Peyer's patch (tissue), 4 donors: ENCODE data around the gene DSN1. TPM values are rescaled to one million over a fixed set of nuclear protein-coding genes. Genes with fewer than 3 reads are reported as not detected.

Experiments used
- DNase-seq, 3 donors: peaks; one replicate each; pipeline ENCODE4 v3.0.0-alpha.2; 2017 to 2019
- H3K27ac ChIP-seq, 4 donors: fragments of 200-600 bp; sonication (generic); one replicate each; pipeline ENCODE4 v1.5.1; 2016 to 2019
- H3K27me3 ChIP-seq, 2 donors: fragments of 200-600 bp; sonication (generic); one replicate each; pipeline ENCODE4 v1.5.1; 2019
- H3K36me3 ChIP-seq, 3 donors: fragments of 200-600 bp; sonication (generic); one replicate each; pipeline ENCODE4 v1.5.1; 2016 to 2019
- H3K4me1 ChIP-seq, 4 donors: fragments of 200-600 bp; sonication (generic); one replicate each; pipeline ENCODE4 v1.5.1; 2016 to 2019
- H3K4me3 ChIP-seq, 4 donors: fragments of 200-600 bp; sonication (generic); 1 replicate in 3 of 4; 2 replicates in 1 of 4; pipeline ENCODE4 v1.5.1; 2016 to 2019; ENCODE audit warnings: mild to moderate bottlenecking in 1 of 4
- H3K9me3 ChIP-seq, 4 donors: fragments of 200-600 bp; sonication (generic); one replicate each; pipeline ENCODE4 v1.5.1; 2016 to 2019; ENCODE audit warnings: mild to moderate bottlenecking in 1 of 4
- POLR2A ChIP-seq, 2 donors: fragments of 450-650 bp; IDR thresholded peaks; one replicate each; pipeline ENCODE4 v1.5.1; 2017; ENCODE audit warnings: antibody characterized with exemption in 2 of 2, mild to moderate bottlenecking in 2 of 2, moderate library complexity in 2 of 2
- total RNA-seq, 4 donors: library from RNA; depleted of rRNA; stranded (reverse); fragments of >200 nt; gene quantifications; one replicate each; pipeline ENCODE4 v1.1.0, GENCODE V29; 2016
- TF ChIP-seq, protein P1 (sequence below), 6 experiments: fragments of 450-650 bp in 4 of 6; fragments of 200-600 bp in 2 of 6; sonication (generic) in 1 of 6; IDR thresholded peaks; one replicate each; pipeline ENCODE4 v1.5.1; 2017 to 2019; ENCODE audit warnings: antibody characterized with exemption in 6 of 6, mild to moderate bottlenecking in 3 of 6, moderate library complexity in 1 of 6

Gene DSN1
- total RNA-seq, 4 donors from 2014 or later: 7.5 to 26.4 (median 13.3) TPM

DNA sequence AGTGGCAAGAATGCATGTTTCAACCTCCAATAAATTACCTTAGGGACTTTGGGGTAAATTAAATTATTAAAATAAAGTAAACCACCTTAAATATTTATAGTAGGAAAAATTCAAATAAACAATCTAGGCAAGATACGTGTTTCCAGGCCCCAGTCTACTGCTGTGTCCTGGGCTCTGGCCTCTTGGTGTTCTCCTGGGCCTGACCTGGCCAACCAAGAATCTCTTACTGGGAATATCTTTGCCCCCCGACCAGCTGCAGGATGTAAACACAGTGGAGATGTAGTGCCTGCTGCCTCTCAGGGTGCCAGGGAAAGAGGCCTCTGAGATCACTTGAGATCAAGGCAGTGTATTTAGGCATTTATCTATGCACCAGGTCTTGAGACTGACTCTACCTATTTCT, 11.7 kb upstream of the DSN1 start:
- Histone ChIP-seq H3K27me3 (no peaks in the 10 kb centered on the region), H3K9me3 (no peaks in the 10 kb centered on the region), H3K27ac (no peak overlapping the region), H3K36me3 (peaks cover 0 to 14% (median 0%) of the 10 kb centered on the region in 3 donors), H3K4me1 (no peaks in the 10 kb centered on the region), H3K4me3 (no peak overlapping the region)
- no peak for DNase-seq
- TF ChIP-seq POLR2A (IDR thresholded peaks at IDR 0.05): no peak
- TF ChIP-seq, protein P1, sequence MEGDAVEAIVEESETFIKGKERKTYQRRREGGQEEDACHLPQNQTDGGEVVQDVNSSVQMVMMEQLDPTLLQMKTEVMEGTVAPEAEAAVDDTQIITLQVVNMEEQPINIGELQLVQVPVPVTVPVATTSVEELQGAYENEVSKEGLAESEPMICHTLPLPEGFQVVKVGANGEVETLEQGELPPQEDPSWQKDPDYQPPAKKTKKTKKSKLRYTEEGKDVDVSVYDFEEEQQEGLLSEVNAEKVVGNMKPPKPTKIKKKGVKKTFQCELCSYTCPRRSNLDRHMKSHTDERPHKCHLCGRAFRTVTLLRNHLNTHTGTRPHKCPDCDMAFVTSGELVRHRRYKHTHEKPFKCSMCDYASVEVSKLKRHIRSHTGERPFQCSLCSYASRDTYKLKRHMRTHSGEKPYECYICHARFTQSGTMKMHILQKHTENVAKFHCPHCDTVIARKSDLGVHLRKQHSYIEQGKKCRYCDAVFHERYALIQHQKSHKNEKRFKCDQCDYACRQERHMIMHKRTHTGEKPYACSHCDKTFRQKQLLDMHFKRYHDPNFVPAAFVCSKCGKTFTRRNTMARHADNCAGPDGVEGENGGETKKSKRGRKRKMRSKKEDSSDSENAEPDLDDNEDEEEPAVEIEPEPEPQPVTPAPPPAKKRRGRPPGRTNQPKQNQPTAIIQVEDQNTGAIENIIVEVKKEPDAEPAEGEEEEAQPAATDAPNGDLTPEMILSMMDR (IDR thresholded peaks at IDR 0.05): no peak

DNA sequence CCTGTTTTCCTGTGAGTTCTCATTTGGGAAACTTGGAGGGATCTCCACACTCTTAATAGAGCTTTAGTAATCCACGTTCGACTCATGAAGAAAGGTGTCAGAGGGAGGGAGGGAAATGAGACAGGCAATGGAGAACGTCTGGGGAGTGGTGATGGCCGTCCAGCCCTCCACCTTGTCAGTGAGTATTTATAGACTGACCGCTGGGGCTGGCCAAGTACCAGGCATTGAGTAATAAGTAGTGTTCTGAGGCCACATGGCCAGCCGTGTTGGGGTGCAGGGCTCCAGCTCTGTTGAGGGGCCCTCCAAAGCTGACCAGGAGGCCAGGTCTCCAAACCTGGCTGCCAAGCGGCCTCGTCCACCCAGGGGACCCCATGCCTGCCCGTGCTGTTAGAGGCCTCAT, 11.3 kb upstream of the DSN1 start:
- DNase-seq: no peak
- H3K9me3 ChIP-seq: no peaks in the 10 kb centered on the region
- no peak overlapping the region for H3K4me3 ChIP-seq
- H3K4me1 ChIP-seq: no peaks in the 10 kb centered on the region
- no peak overlapping the region for H3K27ac ChIP-seq
- no peaks in the 10 kb centered on the region for H3K27me3 ChIP-seq
- H3K36me3 ChIP-seq: peaks cover 0 to 14% (median 0%) of the 10 kb centered on the region in 3 donors
- TF ChIP-seq, protein P1 (IDR thresholded peaks at IDR 0.05): no peak
- TF ChIP-seq POLR2A (IDR thresholded peaks at IDR 0.05): no peak

DNA sequence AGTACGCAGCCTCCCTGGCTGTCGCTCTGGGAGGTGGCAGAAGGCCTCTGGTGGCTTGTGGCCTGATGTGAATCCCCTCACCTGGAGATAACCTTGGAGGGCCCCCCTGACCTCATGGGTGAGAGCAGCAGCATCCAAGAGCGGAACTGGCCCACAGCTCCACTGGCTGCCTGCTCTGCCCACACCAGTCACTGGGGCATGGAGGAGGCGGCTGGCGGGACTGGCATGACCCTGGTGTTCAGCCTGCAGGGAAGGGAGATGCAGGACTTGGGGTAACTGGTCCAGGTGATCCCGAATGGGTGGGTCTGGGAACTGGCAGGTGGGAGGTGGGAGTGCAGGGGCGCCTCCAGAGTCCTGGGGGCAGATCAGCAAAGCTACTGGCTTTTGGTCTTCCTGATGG, 10.6 kb upstream of the DSN1 start:
- no peaks in the 10 kb centered on the region for H3K9me3 ChIP-seq
- H3K27ac ChIP-seq: no peak overlapping the region
- H3K4me1 ChIP-seq: no peaks in the 10 kb centered on the region
- DNase-seq: no peak
- no peak for TF ChIP-seq POLR2A (IDR thresholded peaks at IDR 0.05)
- TF ChIP-seq, protein P1 (IDR thresholded peaks at IDR 0.05): no peak
- H3K27me3 ChIP-seq: no peaks in the 10 kb centered on the region
- peaks cover 0 to 14% (median 0%) of the 10 kb centered on the region in 3 donors for H3K36me3 ChIP-seq
- H3K4me3 ChIP-seq: no peak overlapping the region

DNA sequence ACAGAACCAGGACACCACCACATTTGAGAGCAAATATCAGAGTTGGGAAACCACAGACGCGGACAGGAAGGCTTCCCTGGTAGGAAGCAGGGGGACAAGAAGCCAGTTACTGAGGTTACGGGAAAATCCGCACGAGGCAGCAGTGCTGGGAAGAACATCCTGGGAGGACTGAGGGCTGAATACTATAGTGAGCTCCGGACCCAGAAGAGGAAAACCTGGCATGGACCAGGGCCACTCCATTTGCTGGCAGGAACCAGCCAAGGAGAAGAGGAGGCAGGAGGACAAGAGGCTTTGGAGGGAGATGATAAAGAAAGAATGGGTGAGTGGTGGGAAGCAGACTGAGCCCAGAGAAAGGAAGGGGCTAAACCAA, 6.1 kb upstream of the DSN1 start:
- no peak for TF ChIP-seq POLR2A (IDR thresholded peaks at IDR 0.05)
- TF ChIP-seq, protein P1 (IDR thresholded peaks at IDR 0.05): no peak
- Histone ChIP-seq H3K36me3 (no peaks in the 10 kb centered on the region), H3K9me3 (no peaks in the 10 kb centered on the region), H3K27me3 (no peaks in the 10 kb centered on the region), H3K4me1 (no peaks in the 10 kb centered on the region), H3K27ac (no peak overlapping the region), H3K4me3 (no peak overlapping the region)
- no peak for DNase-seq

DNA sequence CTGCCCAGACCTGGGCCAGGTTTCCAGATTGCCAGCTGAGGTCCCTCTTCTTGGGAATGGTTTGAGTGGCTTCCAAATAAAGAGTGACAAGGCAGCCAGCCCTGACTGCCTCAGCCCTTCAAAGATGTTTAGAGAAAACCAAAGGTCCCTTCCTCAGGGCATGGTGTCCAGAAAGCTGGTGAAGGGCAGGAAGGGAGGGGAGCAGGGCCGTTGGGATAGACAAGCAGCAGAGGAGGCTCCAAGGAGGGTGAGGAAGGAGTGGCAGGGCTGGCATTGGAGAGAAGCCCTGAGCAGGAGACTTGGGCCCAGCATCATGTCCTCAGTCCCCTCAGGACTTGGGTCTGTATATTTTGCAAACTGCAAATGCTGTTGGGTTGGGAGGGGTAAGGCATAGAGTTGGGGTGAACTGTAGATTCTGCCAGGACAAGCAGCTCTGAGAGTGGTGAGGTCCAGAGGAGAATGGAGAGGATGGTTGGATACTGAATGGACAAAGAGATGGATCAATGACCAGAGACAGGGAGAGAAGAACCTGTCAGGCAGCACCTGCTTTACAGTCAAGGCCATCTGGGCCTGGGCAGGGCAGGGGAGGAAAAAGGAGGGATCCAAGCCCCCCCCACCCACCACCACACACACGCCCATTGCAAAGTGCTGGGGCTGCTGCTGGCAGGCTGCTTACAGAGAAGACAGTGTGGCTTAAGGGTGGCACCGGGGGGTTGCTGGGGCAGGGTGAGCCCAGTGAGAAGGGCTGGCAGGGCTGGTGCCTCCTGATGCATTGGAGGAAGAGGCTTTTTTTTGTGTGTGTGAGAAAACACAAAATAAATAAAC, 5.5 kb upstream of the DSN1 start:
- TF ChIP-seq, protein P1 (IDR thresholded peaks at IDR 0.05): no peak
- TF ChIP-seq POLR2A (IDR thresholded peaks at IDR 0.05): no peak
- no peak overlapping the region for H3K4me3 ChIP-seq
- H3K9me3 ChIP-seq: no peaks in the 10 kb centered on the region
- no peak overlapping the region for H3K27ac ChIP-seq
- H3K27me3 ChIP-seq: no peaks in the 10 kb centered on the region
- no peaks in the 10 kb centered on the region for H3K36me3 ChIP-seq
- H3K4me1 ChIP-seq: no peaks in the 10 kb centered on the region
- DNase-seq: no peak
